Right hindlimb (tissue), 1 donor: ENCODE results near the gene B4GAT1.
A peak's percentile ranks its signal among the peaks of the same experiment; 100 is the strongest.
"Not testable (repeated sequence)": the region's sequence is repeated elsewhere in the genome, so short reads cannot be mapped to it uniquely, and the experiment has no call there.

Experiments
- DNase-seq: peaks from one replicate; pipeline ENCODE4 v3.0.0-alpha.2; 2018

Gene B4GAT1

DNA sequence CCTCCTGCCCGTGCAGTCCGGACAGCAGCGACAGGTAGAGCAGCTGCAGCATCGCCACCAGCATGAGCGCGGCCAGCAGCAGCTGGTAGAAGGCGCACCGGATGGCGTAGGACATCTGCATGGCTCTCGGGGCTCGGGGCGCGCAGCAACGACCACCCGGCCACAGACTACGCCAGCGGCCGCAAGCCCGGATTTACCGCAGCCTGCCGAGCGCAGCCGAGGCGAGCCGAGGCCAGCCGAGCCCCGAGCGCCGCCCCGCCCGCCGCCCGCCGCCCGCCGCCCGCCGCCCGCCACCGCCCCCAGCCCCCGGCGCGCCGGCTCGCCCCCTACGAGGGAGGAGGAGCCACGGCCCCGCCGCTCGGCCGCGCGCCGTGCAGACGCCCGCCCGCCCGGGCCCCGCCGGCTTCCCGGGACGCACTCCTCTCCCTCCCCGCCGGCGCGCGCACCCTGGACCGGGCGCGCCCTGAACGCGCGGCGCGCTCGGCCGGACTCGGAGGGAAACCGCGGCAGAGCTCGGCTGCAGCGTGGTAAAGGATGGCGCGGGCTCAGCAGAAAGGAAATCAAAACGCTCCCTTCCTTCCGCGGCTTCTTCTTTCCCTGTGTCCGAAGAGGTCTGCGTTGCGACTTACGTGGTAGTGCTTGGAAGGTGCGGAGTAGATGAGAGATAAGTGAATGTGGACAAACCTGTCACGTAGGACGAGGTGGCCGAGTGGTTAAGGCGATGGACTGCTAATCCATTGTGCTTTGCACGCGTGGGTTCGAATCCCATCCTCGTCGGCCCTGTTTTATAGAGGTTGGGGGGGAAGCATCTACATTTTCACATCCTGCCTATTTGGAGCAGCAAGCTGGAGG, at the start of gene B4GAT1:
B4GAT1 (minus strand) TSS at position 205 of the 852 bp plus-strand sequence; CDS start at position 121, 84 bp downstream.
- peak; percentile 91 for DNase-seq

DNA sequence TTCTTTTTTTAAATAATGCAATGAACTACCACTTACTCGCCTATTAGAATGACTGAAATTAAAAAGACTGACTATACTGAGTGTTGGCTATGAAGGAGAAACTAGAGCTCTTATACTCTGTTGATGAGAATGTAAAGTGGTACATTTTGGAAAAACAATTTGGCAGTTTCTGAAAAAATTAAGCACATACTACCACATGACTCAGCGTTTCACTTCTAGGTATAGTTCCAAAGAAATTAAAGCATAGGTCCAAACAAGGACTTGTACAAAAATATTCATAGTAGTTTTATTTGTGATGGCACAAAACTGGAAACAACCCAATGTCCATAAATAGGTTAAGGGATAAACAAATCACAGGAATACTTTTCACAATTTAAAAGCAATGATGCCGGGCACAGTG, 46.5 kb upstream of the B4GAT1 start:
- DNase-seq = no peak

- no peak for DNase-seq
These were observed 43.9 kb upstream of the B4GAT1 start for GRCh38 chr11:66391322-66391721.

GRCh38 chr11:66388780-66389386, 41.5 kb upstream of the B4GAT1 start:
- no peak for DNase-seq

- peak; percentile 79 for DNase-seq
These were observed 39.0 kb upstream of the B4GAT1 start for GRCh38 chr11:66386171-66387069.

- DNase-seq = not testable (repeated sequence)
These were observed 36.9 kb upstream of the B4GAT1 start for GRCh38 chr11:66384316-66384715.

DNA sequence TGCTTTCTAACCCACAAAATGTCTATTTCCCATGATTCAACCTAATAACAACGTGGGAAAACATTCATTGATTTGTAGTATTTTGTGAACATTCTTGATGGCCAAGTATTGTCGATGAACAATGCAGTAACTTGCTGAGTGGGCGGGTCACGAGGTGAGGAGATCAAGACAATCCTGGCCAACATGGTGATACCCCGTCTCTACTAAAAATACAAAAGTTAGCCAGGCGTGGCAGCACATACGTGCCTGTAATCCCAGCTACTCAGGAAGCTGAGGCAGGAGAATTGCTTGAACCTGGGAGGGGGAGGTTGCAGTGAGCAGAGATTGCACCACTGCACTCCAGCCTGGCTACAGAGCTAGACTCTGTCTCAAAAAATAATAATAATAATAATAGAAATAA, 32.8 kb upstream of the B4GAT1 start:
- not testable (repeated sequence) for DNase-seq

DNA sequence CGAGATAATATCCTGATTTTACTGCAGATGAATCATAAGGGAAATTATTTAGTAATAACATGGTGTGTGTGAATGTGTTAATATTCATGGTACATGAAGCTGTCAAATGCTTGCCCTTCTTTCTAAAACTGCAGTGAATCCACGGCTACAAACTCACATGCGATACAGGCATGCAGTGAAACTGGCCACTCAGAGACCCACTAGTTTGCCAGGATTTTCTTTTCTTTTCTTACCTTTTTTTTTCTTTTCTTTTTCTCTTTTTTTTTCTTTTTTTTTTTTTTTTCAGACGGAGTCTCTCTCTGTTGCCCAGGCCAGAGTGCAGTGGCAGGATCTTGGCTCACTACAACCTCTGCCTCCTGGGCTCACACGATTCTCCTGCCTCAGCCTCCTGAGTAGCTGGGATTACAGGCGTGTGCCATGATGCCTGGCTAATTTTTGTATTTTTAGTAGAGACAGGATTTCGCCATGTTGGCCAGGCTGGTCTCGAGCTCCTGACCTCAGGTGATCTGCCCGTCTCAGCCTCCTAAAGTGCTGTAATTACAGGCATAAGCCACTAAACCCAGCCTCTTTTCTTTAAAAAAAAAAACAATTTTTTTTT, 26.4 kb upstream of the B4GAT1 start:
- DNase-seq = not testable (repeated sequence)

DNA sequence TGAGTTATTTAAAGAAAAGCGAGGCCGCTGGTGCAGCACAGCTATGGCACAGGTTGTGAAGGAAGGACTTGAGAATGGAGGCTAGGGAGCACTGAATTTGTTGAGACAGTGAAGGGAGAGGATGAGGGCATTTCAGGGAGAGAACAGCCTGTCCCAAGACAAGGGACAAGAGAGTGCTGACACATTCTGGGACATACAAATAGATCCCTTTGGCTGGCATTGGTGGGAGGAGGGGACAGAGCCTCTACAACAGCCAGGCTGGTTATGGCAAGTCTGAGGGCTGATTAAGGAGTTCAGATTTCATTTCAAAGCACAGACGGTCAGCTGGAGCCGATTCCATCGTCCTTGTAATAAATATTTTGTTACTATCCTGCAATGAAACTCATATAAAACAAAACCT, 25.8 kb upstream of the B4GAT1 start:
- DNase-seq = no peak

- DNase-seq = peak; percentile 63
These were observed 24.4 kb upstream of the B4GAT1 start, which contains the start of gene SLC29A2 for GRCh38 chr11:66371627-66372415. TSS of gene SLC29A2 (minus strand) at chr11:66371760. CDS start at chr11:66371591, 169 bp downstream.

- DNase-seq = peak; percentile 27
These were observed 21.9 kb upstream of the B4GAT1 start for GRCh38 chr11:66369073-66369894.

DNA sequence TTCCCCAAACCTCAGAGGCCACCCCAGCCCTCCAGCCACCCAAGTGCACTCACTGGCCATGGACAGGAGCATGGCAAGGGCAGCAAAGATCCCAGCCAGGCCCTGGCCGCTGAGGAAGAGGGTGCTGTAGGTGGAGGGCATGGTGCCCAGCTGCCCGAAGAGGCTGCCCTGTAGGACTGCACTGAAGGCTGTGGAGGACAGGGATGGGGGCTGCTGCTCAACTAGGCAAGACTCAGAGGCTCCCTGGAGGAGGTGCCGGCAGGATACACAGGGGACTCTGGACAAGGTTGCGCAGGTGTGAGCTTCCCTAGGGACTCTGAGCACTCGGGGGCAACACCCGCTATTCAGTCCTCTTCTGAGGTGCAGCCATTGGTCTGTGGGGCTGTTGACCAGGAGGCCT, 21.1 kb upstream of the B4GAT1 start:
- no peak for DNase-seq

DNA sequence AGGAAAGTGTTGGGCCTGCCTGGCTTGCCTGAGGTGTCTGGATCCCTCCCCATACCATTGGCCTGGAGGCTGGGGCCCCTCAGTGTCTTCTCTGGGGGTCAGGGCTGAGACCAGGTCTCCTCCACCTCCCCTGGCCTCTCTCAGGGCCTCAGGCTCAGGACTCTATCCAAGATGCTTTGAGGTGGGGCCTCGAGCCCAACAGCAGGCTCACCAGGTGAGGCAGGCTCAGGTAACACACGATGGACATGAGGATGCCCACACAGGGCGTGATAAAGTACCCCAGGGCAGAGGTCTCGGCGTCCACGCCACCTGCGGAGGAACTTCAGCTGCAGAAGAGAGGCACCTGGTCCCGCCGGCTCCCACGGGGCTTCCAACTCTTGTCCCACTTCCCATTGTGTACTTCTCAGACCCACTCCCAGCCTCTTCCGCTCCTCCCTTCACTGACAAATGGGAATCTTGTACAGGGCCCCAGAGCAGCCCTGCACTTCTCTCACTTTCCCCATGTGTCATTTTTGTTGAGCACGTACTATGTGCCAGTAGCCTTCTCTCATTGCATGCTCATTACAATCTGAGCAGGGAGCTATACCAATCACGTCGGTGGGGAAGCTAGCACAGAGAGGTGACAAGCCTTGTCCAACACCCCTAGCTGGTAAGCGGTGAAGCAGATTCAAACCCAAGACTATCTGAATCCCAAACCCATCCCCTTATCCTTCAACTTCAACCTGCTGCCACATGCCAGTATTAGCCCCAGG, 20.3 kb upstream of the B4GAT1 start:
- no peak for DNase-seq

DNA sequence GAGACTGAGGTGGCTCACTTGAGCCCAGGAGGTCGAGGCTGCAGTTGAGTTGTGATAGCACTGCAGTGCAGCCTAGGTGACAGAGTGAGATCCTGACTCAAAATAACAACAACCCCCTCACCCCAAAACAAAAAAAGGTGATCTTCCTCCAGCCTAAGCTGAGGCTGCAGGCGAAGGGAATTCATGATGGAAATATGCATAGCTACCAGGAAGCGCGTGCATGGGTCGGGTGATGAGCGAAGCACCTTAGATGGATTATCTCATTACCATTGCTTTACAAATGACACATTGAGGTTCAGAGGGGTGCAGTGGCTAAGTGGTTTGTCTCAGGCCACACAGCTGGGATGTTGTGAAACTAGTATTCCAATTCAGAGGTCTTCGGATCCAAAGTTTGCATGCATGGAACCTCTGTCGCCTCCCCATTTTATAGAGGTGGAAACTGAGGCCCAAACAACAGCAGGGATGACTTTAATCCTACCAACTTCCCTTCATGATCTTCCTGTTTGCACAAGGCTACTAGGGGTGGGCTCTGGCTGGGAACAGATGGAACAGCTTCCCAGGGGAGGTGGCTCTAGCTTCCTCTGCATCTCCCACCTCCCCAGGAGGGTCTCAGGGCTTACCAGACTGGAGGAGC, 19.5 kb upstream of the B4GAT1 start:
- no peak for DNase-seq

GRCh38 chr11:66365711-66366619, 18.5 kb upstream of the B4GAT1 start:
- DNase-seq = no peak

GRCh38 chr11:66365166-66365565, 17.7 kb upstream of the B4GAT1 start:
- DNase-seq = no peak

DNA sequence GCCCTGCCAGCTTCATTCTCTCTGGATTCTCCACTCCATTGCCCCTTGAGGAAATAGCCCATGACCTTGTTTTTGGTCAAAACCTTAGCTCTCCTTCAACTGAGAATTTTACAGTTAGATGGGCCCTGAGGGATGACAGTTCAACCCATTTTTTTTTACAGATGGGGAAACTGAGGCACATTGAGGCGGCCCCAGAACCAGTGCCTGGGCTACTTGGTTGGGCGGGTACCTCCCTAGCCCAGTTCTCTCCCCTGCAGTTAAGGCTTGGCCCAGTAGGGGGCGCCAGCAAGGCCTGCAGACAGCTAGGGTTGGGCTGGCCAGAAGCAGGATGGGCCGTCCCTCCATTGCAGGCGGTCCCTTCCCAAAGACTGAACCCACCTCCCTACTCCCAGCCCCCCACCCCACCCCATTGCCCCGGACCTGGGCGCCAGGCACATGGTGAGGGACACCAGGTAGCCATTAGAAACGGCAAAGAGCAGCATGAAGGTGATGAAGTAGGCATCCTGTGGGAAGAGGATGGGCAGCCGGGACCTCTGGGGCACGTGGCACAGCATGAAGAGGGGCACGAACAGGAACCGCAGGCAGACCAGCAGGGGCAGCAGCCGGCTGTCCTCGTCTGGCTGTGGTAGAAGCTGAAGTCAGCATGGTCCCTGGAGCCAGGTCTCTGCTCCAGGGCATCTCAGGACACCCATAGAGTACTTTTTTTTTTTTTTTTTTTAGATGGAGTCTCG, 16.5 kb upstream of the B4GAT1 start:
- DNase-seq = no peak

GRCh38 chr11:66363187-66363601, 15.8 kb upstream of the B4GAT1 start:
- no peak for DNase-seq
